ENCODE measurements around the gene PRG3. TPM values are rescaled to one million over a fixed set of nuclear protein-coding genes. Genes with fewer than 3 reads are reported as not detected.
A peak's percentile ranks its signal among the peaks of the same experiment; 100 is the strongest.

PRG3 gene
- total RNA-seq, 2 experiments from 2014 or later = not detected

DNA sequence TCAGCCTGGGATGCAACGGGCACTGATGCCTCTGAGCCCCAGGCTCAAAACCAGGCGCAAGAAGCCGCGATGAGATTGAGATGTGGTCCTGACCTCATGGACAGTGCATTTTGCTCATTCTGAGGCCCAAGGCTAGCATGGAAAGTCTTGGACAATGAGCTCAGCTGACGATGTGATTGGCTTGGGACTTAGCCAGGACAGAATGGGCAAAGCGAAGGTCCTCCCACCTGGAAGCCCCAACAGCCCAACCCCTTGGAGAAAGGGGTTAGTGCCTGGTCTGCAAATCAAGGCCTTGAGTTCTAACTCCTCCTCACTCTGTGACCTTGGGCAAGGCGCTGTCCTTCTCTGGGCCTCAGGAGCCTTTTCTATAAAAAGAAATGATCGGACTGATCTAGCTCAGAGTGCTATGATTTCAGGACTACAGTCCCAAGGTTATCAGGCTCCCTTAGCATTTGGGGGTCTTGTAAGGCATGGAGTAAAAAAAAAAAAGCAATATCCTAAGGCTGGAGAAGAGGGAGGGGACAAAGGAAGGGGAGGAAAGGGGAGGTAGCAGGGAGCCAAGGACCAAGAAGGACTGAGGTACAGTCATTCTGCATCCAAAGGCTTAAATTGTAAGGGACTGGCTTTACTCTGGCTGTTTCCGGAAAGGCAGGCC lies 43.3 kb upstream of the PRG3 start:
- DNase-seq (no peak), ATAC-seq (ENCODE audit: poor library complexity) (no peak)
- H3K4me3 Mint-ChIP-seq = peak overlapping the region; percentile 87
- peak overlapping the region; percentile 89 for H3K27ac Mint-ChIP-seq
- H3K9me3 Mint-ChIP-seq = no peaks in the 10 kb centered on the region
- intact Hi-C loops (cut with DNase I, micrococcal nuclease) = loop anchor here (2.0 to 5.0 kb wide), 2 partner anchors 35 to 87 kb away; partner anchors contain the start of genes P2RX3 (in 1 of the 2) and SSRP1 (in 1 of the 2)
- Histone ChIP-seq H3K27ac (ENCODE audit: low read depth in 1 of 2, low read length in 2 of 2) (peak overlapping the region; percentile 64 to 80), H3K9me3 (ENCODE audit: control insufficient read depth in 1 of 2, insufficient read depth in 1 of 2, low read length in 2 of 2) (no peaks in the 10 kb centered on the region), H3K36me3 (ENCODE audit: insufficient read depth, low read length) (peaks cover 14% of the 10 kb centered on the region), H3K4me3 (ENCODE audit: low read length) (peak overlapping the region; percentile 61), H3K4me1 (ENCODE audit: insufficient read depth, low read length) (peaks cover 39% of the 10 kb centered on the region), H3K27me3 (ENCODE audit: control insufficient read depth in 1 of 2, insufficient read depth in 2 of 2, low read length in 2 of 2) (no peaks in the 10 kb centered on the region)
- CTCF ChIA-PET = interaction anchor here (0.7 to 2.3 kb wide), 2 partner anchors 34 to 87 kb away, joined by 3 to 15 read pairs; no protein-coding TSS in a partner anchor
- POLR2A ChIA-PET = interaction anchor here (0.6 to 0.8 kb wide), 2 partner anchors 107 to 365 kb away, joined by 3 read pairs; no protein-coding TSS in a partner anchor
- TF ChIP-seq CTCF (IDR thresholded peaks at IDR 0.05) = no peak
- H3K27me3 Mint-ChIP-seq = no peaks in the 10 kb centered on the region
- H3K36me3 Mint-ChIP-seq (ENCODE audit: low read depth) = peaks cover 48% of the 10 kb centered on the region
- H3K4me1 Mint-ChIP-seq (ENCODE audit: low read depth) = peaks cover 56% of the 10 kb centered on the region

DNA sequence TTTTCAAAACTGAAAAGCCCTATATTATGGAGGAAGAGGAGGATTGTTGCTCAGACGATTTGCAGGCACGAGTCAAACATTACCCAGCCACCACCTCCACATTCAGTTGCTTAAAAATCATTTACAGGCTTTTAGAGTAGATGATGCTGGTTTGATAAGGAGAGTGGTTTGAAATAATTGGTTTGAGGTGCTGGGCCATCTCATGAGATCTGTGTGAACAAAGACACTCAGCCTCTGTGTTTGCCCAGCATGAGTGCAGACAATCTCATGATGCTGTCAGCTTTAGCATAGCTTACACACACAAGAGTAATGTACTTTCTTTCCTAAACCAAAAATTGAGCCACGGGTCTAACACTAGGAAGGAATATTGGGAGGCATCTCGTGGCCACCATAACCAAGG lies 41.7 kb upstream of the PRG3 start:
- H3K9me3 ChIP-seq (ENCODE audit: control insufficient read depth in 1 of 2, insufficient read depth in 1 of 2, low read length in 2 of 2) = no peaks in the 10 kb centered on the region
- no peak overlapping the region for H3K4me3 ChIP-seq (ENCODE audit: low read length)
- Mint-ChIP-seq H3K4me1 (ENCODE audit: low read depth) (peaks cover 53% of the 10 kb centered on the region), H3K9me3 (no peaks in the 10 kb centered on the region), H3K36me3 (ENCODE audit: low read depth) (peaks cover 60% of the 10 kb centered on the region), H3K27me3 (no peaks in the 10 kb centered on the region), H3K27ac (peak overlapping the region; percentile 76), H3K4me3 (no peak overlapping the region)
- ATAC-seq (ENCODE audit: poor library complexity) (no peak), DNase-seq (no peak)
- H3K27ac ChIP-seq (ENCODE audit: low read depth in 1 of 2, low read length in 2 of 2) = no peak overlapping the region
- ChIA-PET POLR2A (no interaction called here), CTCF (interaction anchor here (0.7 kb wide), 1 partner anchor 36 kb away, joined by 3 read pairs; no protein-coding TSS in a partner anchor)
- no peak for TF ChIP-seq CTCF (IDR thresholded peaks at IDR 0.05)
- H3K36me3 ChIP-seq (ENCODE audit: insufficient read depth, low read length) = peaks cover 22% of the 10 kb centered on the region
- peaks cover 39% of the 10 kb centered on the region for H3K4me1 ChIP-seq (ENCODE audit: insufficient read depth, low read length)
- intact Hi-C loops (cut with DNase I, micrococcal nuclease) = loop anchor here in 1 of 2 experiments (5.0 kb wide), 1 partner anchor 85 kb away; the partner anchor contains the start of genes P2RX3 and SSRP1
- H3K27me3 ChIP-seq (ENCODE audit: control insufficient read depth in 1 of 2, insufficient read depth in 2 of 2, low read length in 2 of 2) = no peaks in the 10 kb centered on the region

- Histone ChIP-seq H3K4me1 (ENCODE audit: insufficient read depth, low read length) (peaks cover 32% of the 10 kb centered on the region), H3K27ac (ENCODE audit: low read depth in 1 of 2, low read length in 2 of 2) (no peak overlapping the region), H3K4me3 (ENCODE audit: low read length) (no peak overlapping the region), H3K27me3 (ENCODE audit: control insufficient read depth in 1 of 2, insufficient read depth in 2 of 2, low read length in 2 of 2) (no peaks in the 10 kb centered on the region), H3K9me3 (ENCODE audit: control insufficient read depth in 1 of 2, insufficient read depth in 1 of 2, low read length in 2 of 2) (no peaks in the 10 kb centered on the region), H3K36me3 (ENCODE audit: insufficient read depth, low read length) (peaks cover 30% of the 10 kb centered on the region)
- H3K4me3 Mint-ChIP-seq = no peak overlapping the region
- CTCF ChIA-PET = no interaction called here
- POLR2A ChIA-PET = no interaction called here
- H3K36me3 Mint-ChIP-seq (ENCODE audit: low read depth) = peaks cover 69% of the 10 kb centered on the region
- no peaks in the 10 kb centered on the region for H3K27me3 Mint-ChIP-seq
- peaks cover 45% of the 10 kb centered on the region for H3K4me1 Mint-ChIP-seq (ENCODE audit: low read depth)
- peak overlapping the region; percentile 76 for H3K27ac Mint-ChIP-seq
- no peak for ATAC-seq (ENCODE audit: poor library complexity)
- no peaks in the 10 kb centered on the region for H3K9me3 Mint-ChIP-seq
- DNase-seq = peak in 1 of 14 experiments; percentile 17
- intact Hi-C loops (cut with DNase I, micrococcal nuclease) = loop anchor here in 1 of 2 experiments (5.0 kb wide), 1 partner anchor 85 kb away; the partner anchor contains the start of genes P2RX3 and SSRP1
- no peak for TF ChIP-seq CTCF (IDR thresholded peaks at IDR 0.05)
Observed at GRCh38 chr11:57421805-57422204, 40.9 kb upstream of the PRG3 start.
